Epithelial cell of esophagus (primary cell): ENCODE results near the gene TMEM273.

Experiments used
- DNase-seq: peaks from one replicate; pipeline ENCODE4 v3.0.0; 2010; ENCODE audit warnings: low read depth
- H3K4me3 ChIP-seq: 2 replicates; pipeline ENCODE4 v1.5.1; 2011; ENCODE audit warnings: mild to moderate bottlenecking, low read length, control low read depth
- TF ChIP-seq, protein P1 (sequence below): IDR thresholded peaks from 2 replicates; pipeline ENCODE4 v1.5.1; 2011; ENCODE audit warnings: low read depth, mild to moderate bottlenecking, low read length, control low read depth, inconsistent platforms; ENCODE audit not compliant: insufficient read depth; ENCODE audit errors: missing control alignments

TMEM273 gene, protein sequence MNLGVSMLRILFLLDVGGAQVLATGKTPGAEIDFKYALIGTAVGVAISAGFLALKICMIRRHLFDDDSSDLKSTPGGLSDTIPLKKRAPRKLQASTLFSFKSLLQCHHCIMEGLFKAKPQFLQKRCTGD

DNA sequence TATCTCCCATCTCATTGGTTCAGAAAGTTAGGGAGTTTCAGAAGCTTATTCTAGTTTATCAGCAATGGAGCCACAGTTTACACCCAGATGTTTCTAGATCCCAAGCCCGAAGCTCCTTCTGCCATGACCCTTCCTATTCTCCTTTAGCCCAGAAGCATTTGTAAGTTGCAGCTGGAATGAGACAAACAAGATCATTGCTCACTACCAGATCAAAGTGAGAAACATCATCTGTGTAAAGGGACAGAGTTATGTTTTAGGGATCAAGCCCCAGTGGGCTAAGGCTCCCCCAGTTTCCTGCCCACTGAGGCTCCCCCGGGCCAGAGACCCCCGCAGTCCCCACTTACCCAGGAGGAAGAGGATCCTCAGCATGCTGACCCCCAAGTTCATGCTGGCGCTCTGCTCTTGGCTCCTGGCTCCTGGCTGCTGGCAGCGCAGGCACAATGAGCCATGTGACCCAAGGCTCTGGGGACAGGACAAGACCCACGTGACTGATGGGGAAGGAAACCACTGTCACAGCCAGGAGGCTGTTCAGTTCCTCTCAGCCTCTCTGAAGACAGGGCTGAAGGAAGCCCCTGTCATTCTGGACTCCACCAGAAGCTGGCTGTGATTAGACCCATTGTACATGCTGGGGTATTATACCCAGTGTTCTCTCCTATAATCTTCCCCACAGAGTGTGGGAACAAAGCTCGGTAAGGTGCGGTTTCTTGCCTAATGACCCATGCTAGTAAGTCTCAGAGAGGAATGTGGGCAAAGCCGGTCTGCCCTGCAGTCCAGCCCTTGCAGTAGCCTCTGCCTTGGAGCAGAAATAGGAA is at the start of gene TMEM273:
Gene TMEM273, minus strand, starts transcription at position 442 of the 812 bp plus-strand sequence. Its CDS starts 55 bp downstream, at position 387.
- TF ChIP-seq, protein P1, sequence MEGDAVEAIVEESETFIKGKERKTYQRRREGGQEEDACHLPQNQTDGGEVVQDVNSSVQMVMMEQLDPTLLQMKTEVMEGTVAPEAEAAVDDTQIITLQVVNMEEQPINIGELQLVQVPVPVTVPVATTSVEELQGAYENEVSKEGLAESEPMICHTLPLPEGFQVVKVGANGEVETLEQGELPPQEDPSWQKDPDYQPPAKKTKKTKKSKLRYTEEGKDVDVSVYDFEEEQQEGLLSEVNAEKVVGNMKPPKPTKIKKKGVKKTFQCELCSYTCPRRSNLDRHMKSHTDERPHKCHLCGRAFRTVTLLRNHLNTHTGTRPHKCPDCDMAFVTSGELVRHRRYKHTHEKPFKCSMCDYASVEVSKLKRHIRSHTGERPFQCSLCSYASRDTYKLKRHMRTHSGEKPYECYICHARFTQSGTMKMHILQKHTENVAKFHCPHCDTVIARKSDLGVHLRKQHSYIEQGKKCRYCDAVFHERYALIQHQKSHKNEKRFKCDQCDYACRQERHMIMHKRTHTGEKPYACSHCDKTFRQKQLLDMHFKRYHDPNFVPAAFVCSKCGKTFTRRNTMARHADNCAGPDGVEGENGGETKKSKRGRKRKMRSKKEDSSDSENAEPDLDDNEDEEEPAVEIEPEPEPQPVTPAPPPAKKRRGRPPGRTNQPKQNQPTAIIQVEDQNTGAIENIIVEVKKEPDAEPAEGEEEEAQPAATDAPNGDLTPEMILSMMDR = no peak
- H3K4me3 ChIP-seq = no peak within 1 kb of the TSS
- no peak for DNase-seq

DNA sequence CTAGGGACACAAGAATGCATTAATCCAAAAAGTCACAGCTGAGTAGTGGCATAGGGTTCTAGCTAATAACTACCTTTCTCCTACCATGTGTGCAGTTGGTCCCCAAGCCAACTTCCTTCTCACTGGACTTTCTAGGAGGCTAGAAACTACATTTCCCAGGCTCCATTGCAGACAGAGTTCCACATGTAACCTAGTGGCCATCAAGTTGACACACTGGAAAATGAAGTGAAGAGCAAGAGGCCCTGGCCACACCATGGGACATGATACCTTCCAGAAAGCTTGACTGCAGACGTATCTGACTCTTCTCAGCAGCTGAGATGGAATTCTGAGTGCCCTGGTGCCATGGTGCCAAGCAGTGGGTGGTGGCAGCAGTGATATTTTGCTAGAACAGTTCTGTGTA is 49.8 kb upstream of the TMEM273 start:
- DNase-seq = no peak
- H3K4me3 ChIP-seq = no peak overlapping the region
- TF ChIP-seq, protein P1 = no peak

DNA sequence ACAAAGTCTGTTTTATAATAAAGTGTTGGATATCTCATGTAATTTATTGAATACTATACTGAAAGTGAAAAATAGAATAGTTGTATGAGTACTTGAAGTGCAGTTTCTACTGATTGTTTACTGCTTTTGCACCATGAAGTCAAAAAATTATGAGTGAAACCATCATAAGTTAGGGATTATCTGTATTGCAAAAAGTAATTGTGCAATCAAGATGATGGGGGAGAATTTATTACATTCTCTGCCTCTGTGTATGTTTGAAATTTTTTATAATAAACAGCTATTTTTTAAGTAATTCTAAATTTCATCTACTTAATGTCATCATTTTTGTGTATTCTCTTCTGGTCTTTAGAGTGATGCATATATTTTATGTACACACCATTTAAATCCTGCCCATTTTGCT is 47.2 kb upstream of the TMEM273 start:
- DNase-seq = no peak
- TF ChIP-seq, protein P1 = no peak
- no peak overlapping the region for H3K4me3 ChIP-seq

DNA sequence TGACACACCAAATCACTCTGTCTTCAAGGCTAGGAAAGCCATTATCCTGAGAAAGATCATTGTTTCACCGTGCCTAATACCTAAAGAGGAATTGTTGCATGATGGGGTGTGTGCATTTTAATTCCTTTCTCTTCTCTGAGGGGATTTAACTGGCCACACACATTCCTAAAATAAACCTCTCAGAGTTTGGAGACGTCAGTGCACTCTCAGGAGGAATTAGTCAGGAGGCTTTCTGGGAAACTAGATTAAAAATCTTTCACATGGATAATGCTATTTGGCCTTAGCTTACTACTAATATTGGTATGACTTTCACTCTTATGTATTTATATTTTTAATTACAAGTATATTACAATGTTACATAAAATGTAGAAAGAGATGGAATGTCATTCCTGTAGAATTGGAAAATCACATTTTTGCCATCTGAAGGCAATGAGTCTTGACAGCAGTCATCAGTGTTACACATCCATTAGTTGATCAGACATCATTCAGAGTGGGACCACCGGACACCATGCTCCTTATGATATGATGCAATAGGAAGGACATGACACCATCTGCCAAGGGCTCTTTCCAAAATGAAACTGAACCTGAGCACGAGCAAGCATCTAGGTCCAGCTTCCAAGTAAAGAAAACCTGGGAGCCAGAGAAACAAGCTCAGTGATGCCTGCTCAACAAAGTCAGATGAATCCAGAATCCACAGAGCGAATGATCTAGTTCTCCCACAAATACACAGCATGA is 43.1 kb upstream of the TMEM273 start:
- TF ChIP-seq, protein P1 = no peak
- DNase-seq = no peak
- H3K4me3 ChIP-seq = no peak overlapping the region

DNA sequence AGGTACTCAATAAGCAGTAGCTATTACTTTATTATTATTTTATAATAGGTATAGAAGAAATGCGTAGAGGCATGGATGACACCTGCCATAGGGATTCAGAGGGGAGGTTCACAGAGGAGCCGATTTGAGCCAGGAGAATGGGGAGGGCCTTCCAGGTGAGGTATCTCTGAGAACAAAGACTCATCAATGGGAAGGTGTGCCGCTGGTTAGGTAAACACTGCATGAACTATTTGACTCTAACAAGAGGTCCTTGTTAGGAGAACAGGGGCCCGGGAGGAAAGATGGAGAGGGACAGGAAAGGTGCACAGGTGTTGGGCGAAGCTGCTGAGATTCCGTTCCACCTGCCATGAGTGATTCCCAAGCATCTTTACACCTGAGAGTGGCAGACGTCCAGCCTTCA is 41.8 kb upstream of the TMEM273 start:
- H3K4me3 ChIP-seq = no peak overlapping the region
- TF ChIP-seq, protein P1 = no peak

DNA sequence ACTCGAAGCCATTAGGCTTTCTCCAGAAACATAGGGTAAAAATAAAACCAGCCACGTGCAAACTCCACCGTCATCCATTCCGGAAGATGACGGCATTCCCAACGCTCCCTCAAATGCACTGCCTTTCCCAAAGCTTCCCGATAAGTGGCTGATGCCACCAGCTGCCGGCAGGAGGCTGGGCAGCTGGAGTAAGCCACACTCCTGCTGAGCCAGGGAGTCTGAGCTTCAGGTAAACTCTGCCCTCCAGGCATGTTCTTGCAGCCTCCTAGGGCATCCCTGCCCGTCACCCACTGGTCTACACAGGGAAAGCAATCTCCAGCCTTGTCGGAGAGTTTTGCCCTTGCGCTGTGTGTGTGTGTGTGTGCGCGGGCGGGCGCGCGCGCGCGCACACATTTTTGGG is 40.5 kb upstream of the TMEM273 start:
- DNase-seq = no peak
- TF ChIP-seq, protein P1 = no peak
- H3K4me3 ChIP-seq = no peak overlapping the region

More for the DNA sequence above, 41.8 kb upstream of the TMEM273 start:
- no peak for DNase-seq
